Hematopoietic multipotent progenitor cell treated with erythropoietin and hydrocortisone succinate and interleukin-3 and kit ligand, for 8 days (in vitro differentiated cells): ENCODE measurements around the gene LGALS4.
"Not testable (repeated sequence)": the region's sequence is repeated elsewhere in the genome, so short reads cannot be mapped to it uniquely, and the experiment has no call there.

Experiments
- DNase-seq: peaks from one replicate; pipeline ENCODE4 v3.0.0-alpha.2; 2015

LGALS4 gene

DNA sequence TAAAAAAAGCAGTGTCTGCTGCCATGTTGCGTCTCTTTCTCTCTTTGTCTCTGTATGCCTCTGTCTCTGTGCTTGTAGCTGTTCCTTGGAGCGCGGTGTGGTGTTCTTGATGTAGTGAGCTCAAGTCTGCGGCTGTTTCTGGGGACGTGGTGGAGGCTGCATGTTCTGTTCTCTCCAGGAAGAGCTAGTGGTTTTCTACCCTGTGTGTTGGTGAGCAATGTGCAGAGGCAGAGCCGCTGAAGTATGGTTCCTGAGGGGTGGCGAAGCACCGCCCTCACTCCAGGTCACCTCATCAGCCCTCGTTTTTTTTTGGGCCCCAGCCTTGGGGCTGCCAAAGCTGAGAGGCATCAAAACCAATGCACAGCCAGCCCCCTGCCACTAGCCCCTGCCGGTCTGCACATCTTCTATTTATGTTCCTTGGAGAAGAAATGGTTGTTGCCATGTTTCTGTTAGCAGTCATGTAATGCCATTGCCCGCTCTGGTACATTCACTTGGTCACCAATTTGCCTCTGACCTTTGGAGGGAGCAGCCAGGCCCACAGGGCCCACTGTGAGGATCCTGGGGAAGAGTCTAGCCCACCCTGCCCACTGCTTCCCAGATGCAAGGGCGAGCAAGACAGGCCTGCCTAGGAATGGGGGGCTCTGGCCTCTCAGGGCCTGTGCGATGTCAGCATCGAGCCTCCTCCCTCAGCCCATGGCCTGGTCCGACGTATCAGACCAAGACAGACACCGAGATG lies 29.9 kb upstream of the LGALS4 start:
- DNase-seq = no peak

DNA sequence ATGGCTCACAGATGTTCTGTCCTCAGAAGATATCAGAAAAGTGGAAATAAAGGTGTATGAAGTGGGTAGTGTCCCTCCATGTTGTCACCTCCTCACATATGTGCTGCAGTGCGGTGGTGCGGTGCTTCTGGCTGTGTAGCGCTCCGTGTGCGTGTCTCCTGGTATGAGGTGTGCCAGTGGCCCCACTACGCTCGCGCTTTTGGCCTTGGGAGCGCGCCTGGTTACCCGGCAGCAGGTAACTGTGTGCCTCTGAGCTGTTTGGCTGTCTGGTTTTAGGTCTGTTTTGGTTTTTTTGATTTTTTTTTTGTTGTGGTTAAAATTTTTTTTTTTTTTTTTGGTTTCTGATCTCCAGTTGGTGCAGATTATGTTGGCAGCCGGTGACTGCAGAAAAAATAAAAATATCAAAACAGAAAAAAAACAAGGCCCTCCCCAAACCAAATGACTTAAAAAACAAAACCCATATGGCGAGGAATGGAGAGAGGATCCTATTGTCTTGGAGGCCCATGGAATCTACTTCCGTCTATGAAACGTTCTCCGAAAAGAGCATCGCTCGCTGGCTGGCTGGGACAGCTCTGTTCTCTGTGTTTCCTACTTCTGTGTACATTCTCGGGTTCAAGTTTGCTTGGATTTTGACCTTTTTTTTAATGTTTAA lies 29.2 kb upstream of the LGALS4 start:
- no peak for DNase-seq

- no peak for DNase-seq
Observed at GRCh38 chr19:38841180-38841766, 28.5 kb upstream of the LGALS4 start.

- DNase-seq = no peak
Observed at GRCh38 chr19:38840583-38840968, 27.8 kb upstream of the LGALS4 start.

- no peak for DNase-seq
Observed at GRCh38 chr19:38839816-38840582, 27.3 kb upstream of the LGALS4 start.

DNA sequence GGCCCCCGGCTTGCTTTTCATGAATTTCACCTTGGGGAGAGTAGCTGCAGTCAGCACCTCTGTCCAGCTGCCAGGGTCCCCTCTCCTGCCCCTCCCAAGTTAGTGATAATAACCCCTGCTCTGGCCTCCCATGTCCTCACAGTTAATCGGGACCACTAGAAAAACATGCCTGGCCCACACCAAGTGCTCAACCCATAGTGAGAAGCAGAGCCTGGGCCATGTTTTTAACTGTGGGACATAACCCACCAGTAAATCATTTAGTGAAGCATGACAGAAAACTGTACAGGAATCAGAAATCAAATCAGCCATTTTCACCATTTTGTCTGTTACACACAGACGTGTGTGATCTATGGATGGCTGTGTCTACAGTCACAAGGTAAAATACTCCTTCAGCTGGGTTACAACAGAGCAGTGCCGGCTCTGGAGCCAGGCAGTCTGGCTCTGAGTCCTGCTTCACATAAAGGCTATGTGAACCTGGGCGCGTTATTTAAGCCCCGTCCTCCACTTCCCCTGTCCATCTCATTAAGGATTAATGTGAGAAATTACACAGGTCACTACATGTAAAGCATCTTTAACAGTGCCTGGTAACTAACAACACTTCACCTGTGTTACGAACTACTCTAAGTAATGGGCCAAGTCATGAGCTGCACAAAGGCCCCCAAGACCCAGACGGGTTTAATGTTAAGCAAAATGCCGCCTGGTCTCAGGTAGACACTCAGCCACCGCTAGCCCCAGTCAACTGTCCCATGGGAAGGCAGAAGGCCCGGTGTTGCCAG lies 26.4 kb upstream of the LGALS4 start:
- no peak for DNase-seq

GRCh38 chr19:38838208-38838985 lies 25.7 kb upstream of the LGALS4 start:
- DNase-seq = no peak

GRCh38 chr19:38837656-38838121 lies 24.9 kb upstream of the LGALS4 start:
- DNase-seq = no peak

DNA sequence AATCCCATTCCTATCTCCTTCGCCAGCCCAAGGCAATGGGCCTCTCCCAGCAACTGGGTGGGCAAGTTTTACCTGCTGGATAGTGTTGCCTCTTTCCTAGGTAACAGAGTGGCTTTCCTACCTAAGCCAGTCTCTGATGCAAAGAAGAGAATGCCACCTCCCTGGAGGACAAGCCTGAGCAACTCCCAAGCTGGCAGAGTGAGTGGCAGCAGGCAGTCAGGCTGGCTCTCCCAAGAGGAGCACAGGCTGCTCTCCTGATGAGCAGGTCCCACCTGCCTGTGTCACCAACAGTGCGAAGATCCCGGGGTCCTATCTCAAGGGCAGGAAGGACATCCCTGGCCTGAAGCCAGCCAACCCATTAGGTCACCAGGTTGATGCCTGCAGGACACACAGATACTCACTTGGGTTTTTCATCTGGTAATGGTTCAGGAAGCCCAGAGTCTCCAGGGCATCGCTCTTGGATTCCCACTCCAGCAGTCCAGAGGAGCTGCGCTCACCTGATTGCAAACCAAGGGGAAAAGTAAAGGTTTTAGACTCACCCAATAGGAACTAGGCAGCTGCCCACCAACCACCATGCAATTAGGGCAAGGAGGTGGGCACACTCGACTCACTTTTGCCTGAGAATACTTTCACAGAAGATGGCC lies 24.4 kb upstream of the LGALS4 start:
- no peak for DNase-seq

DNA sequence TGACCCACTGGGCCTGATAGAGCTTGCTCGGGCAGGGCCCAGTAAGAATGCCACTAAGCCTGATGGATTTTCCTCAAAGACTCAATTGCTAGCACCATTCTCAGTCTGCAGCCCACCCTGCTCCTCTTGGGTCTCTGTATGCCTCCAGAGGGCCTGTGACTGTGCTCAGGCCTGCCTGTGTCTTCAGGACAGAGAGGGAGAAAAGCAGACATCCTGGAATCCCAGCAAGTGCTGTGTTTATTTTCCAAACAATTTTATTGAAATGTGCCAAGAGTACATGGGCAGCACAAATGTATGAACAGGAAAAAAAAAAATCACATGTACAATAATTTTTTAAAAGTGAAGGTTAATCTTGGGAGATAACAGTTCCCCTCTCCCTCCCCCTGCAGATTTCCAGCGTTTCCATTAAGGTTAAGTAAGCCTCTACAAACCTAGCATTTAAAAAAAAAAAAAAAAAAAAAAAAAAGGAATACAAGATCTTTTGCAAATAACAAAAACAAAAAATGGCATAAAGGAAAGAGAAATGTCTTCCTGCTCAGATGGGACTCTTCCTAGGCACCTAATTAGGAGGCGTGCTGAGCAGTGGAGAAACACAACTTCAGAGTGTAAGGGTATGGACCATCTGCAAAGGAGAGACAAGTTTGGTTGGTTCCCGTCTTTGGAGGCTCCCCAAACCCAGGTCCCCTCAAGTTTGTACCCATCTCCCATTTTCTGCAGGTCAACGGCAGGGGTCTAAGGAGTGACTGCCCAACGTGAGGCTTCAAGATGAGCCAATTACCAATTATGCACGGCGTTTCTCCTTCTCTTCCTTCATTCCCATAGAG lies 23.6 kb upstream of the LGALS4 start:
- no peak for DNase-seq

DNA sequence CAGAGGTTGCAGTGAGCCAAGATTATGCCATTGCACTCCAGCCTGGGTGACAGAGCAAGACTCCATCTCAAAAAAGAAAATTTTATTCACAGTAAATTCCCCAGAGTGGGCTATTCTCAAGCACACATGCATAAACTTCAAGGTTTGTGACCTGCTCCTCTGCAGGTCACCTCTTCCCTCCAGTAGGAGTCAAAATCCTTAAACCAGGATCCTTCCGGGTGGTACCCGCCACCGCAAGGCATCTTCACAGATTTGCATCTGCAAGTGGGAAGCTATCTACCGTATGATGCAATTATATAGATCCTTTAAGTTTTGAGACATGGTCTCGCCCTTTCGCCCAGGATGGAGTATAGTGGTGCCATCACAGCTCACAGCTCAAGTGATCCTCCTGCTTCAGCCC lies 21.8 kb upstream of the LGALS4 start:
- DNase-seq = no peak

DNA sequence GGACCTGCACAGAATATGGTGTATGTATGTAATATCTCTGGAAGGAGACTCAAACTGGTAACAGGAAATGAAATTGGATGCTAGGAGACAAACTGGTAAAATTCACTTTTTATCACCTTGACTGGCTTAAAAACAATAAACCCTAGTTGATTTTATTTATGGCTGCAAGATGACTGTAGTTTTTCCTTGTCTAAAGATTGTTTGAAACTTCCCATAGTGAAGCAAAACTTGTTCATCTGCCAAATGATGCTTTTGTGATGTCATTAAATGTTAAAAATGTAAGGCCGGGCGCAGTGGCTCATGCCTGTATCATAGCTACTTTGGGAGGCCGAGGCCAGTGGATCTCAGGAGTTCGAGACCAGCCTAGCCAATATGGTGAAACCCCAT lies 21.4 kb upstream of the LGALS4 start:
- DNase-seq = no peak

DNA sequence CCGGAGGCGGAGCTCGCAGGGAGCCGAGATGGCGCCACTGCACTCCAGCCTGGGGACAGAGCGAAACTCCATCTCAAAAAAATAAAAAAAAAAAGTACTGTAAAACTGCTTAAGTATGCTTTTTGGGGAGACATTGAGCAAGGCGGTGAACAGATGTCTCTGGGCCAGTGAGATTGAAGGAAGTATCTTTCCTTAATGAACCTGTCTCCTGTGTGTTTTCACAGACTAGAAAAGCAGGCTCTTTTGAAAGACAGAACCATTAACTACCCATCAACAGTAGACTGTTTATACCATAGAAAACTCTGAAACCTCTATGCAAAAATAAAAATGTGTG lies 20.3 kb upstream of the LGALS4 start:
- DNase-seq = no peak

DNA sequence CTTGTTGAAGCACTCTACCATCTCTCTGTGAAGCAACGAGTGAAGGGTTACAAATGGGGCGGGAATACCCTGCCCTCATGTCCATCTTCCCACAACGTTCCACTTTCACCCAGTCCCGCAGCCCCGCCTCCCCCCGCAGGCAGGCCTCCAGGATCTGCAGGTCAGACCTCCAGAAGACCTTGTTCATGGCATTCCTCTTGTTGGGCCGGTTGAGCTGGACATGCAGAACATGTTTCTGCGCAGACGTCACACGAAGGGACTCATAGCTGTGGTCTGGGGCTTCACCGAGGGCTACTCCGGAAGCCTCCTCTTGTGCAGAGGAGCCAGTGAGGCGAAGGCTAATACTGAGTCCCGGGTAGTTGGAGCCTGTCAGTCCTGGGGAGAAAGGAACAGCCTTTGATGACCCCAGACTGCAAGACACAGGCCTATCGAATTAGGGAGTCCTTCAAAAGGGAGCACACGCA lies 18.4 kb upstream of the LGALS4 start:
- DNase-seq = peak; percentile 38

DNA sequence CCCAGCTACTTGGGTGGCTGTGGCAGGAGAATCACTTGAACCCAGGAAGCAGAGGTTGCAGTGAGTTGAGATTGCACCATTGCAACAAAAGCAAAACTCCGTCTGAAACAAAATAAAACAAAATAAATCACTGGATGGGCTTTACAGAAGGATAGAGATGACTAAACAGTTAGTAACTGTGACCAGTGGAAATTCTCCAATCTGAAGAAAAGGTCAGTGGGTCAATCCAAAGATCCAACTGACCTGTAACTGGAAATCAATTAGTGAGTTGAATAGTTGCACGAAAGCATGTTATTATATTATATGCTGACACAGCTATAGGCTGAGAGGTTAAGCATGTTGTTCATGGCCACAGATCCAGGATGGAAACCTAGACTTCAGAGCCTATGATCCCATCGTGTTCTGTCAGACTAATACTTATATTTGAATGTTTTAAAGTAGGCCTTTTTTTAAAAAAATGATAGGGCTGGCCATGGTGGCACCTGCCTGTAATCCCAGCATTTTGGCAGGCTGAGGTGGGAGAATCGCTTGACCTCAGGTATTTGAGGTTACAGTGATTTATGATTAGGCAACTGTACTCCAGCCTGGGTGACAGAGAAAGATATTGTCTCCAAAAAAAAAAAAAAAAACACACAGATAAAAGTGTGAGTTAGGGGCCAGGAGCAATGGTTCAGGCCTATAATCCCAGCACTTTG lies 17.4 kb upstream of the LGALS4 start:
- DNase-seq = no peak

GRCh38 chr19:38829203-38829602 lies 16.5 kb upstream of the LGALS4 start:
- DNase-seq = not testable (repeated sequence)

DNA sequence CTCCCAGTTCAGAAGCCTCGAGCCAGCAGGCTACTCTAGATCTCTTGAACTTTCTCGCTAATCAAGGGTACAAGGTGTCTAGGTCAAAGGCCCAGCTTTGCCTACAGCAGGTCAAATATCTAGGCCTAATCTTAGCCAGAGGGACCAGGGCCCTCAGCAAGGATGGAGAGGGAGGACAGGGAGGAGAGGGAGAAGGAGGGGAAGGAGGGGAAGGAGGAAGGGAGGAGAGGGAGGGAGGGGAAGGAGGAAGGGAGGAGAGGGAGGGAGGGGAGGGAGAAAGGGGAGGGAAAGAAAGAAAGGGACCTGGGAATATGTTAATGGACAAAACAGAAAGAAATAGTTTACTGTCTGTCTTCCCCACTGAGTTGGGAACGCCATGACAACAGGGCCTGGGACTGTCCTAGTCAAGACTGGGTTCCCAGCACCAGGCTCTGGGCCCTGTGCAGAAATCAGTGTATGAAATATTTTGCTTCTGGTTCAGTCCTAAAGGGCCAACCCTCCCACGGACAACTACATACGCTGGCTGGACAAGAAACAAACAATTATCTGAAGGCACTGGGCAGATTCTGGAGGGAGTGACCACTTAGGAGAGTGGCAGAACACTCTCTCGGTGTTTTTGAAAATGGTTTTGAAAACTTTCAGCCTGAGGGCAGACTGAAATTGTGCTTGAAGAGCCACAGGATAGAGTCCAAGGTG lies 14.3 kb upstream of the LGALS4 start:
- DNase-seq = no peak

DNA sequence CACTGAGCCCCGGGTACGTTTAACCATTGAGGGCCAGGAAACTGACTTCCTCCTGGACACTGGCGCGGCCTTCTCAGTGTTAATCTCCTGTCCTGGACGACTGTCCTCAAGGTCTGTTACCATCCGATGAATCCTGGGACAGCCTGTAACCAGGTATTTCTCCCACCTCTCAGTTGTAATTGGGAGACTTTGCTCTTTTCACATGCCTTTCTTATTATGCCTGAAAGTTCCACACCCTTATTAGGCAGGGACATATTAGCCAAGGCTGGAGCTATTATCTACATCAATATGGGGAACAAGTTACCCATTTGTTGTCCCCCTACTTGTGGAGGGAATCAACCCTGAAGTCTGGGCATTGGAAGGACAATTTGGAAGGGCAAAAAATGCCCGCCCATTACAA lies 13.2 kb upstream of the LGALS4 start:
- DNase-seq = not testable (repeated sequence)

- DNase-seq = not testable (repeated sequence)
Observed at GRCh38 chr19:38821230-38821825, 8.6 kb upstream of the LGALS4 start.
